Tibial nerve (tissue), 3 donors: Measurements from ENCODE around the gene HPCA.

Experiments used
- POLR2A ChIP-seq, 2 donors: fragments of 450-650 bp; IDR thresholded peaks; one replicate each; pipeline ENCODE4 v1.6.1; 2017; ENCODE audit warnings: antibody characterized with exemption in 2 of 2, mild to moderate bottlenecking in 2 of 2, moderate library complexity in 2 of 2
- TF ChIP-seq, protein P1 (sequence below), 5 experiments: fragments of 200-600 bp in 3 of 5; fragments of 450-650 bp in 2 of 5; sonication (generic) in 3 of 5; IDR thresholded peaks; one replicate each; pipeline ENCODE4 v1.5.1; 2016 to 2019; ENCODE audit warnings: antibody characterized with exemption in 5 of 5, mild to moderate bottlenecking in 3 of 5, moderate library complexity in 2 of 5

DNA sequence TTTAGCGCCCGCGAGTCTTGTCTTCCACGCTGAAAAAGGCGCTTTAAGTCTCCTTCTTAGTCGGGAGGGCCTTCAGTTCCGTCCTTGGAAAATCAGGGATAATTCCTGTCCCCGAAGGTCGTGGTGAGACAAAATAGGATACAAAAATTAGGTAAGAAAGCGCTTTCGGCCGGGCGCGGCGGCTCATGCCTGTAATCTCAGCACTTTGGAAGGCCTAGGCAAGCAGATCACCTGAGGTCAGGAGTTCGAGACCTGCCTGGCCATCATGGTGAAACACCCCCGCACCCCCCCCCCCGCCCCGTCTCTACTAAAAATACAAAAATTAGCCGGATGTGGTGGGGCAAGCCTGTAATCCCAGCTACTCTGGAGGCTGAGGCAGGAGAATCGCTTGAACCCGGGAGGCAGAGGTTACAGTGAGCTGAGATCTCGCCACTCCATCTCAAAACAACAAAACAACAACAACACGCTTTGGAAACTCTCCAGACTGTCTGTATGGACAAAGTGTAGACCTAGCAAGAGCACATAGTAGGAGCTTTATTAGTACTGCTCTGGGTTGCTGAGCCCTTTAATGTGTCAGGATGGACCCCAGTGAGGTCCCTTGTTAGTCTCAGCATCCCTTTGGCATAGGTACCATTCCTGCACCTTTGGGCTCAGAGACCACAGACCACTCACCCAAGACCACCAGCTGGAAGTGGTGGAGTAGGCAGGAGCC is 15.7 kb downstream of the HPCA start:
- TF ChIP-seq, protein P1, sequence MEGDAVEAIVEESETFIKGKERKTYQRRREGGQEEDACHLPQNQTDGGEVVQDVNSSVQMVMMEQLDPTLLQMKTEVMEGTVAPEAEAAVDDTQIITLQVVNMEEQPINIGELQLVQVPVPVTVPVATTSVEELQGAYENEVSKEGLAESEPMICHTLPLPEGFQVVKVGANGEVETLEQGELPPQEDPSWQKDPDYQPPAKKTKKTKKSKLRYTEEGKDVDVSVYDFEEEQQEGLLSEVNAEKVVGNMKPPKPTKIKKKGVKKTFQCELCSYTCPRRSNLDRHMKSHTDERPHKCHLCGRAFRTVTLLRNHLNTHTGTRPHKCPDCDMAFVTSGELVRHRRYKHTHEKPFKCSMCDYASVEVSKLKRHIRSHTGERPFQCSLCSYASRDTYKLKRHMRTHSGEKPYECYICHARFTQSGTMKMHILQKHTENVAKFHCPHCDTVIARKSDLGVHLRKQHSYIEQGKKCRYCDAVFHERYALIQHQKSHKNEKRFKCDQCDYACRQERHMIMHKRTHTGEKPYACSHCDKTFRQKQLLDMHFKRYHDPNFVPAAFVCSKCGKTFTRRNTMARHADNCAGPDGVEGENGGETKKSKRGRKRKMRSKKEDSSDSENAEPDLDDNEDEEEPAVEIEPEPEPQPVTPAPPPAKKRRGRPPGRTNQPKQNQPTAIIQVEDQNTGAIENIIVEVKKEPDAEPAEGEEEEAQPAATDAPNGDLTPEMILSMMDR (IDR thresholded peaks at IDR 0.05): no peak
- TF ChIP-seq POLR2A (IDR thresholded peaks at IDR 0.05): no peak
